Neural progenitor cell (in vitro differentiated cells): ENCODE data around the gene MEIS2. TPM values are rescaled to one million over a fixed set of nuclear protein-coding genes. Genes with fewer than 3 reads are reported as not detected.

Source experiments
- DNase-seq: peaks from one replicate; pipeline ENCODE4 v3.0.0-alpha.2; 2016; ENCODE audit warnings: low spot score
- H2AFZ ChIP-seq: fragments of 200-600 bp; sonication (generic); replicated peaks from 2 replicates; pipeline ENCODE4 v1.6.1; 2016; ENCODE audit warnings: antibody characterized with exemption
- H3F3A ChIP-seq: fragments of 200-600 bp; sonication (generic); 2 replicates; pipeline ENCODE4 v1.6.1; 2016; ENCODE audit warnings: antibody characterized with exemption, low read depth
- H3K27ac ChIP-seq: fragments of 200-600 bp; sonication (generic); 2 replicates; pipeline ENCODE4 v1.5.1; 2016; ENCODE audit warnings: mild to moderate bottlenecking
- H3K27me3 ChIP-seq: fragments of 200-600 bp; sonication (generic); 2 replicates; pipeline ENCODE4 v1.6.1; 2016; ENCODE audit warnings: mild to moderate bottlenecking, moderate library complexity
- H3K36me3 ChIP-seq: fragments of 200-600 bp; sonication (generic); 2 replicates; pipeline ENCODE4 v1.5.1; 2016
- H3K4me1 ChIP-seq: fragments of 200-600 bp; sonication (generic); 2 replicates; pipeline ENCODE4 v1.6.1; 2016; ENCODE audit warnings: mixed run types
- H3K4me2 ChIP-seq: fragments of 200-600 bp; sonication (generic); 2 replicates; pipeline ENCODE4 v1.6.1; 2016
- H3K4me3 ChIP-seq: fragments of 200-600 bp; sonication (generic); 2 replicates; pipeline ENCODE4 v1.5.1; 2016
- H3K79me2 ChIP-seq: fragments of 200-600 bp; sonication (generic); 2 replicates; pipeline ENCODE4 v1.6.1; 2016; ENCODE audit warnings: low read depth
- H3K9ac ChIP-seq: fragments of 200-600 bp; sonication (generic); 2 replicates; pipeline ENCODE4 v1.6.1; 2016
- H3K9me3 ChIP-seq: fragments of 200-600 bp; sonication (generic); 2 replicates; pipeline ENCODE4 v1.5.1; 2016; ENCODE audit warnings: low read depth
- H4K20me1 ChIP-seq: fragments of 200-600 bp; sonication (generic); 2 replicates; pipeline ENCODE4 v1.6.1; 2016; ENCODE audit warnings: low read depth
- H3K27ac Mint-ChIP-seq: 3 replicates; pipeline ENCODE4 v1.8.0; 2021; ENCODE audit warnings: mixed read lengths
- H3K27me3 Mint-ChIP-seq: 2 replicates; pipeline ENCODE4 v1.8.0; 2022; ENCODE audit warnings: low read depth, mild to moderate bottlenecking, inconsistent platforms, moderate library complexity, mixed read lengths; ENCODE audit not compliant: insufficient read depth
- H3K36me3 Mint-ChIP-seq: 3 replicates; pipeline ENCODE4 v1.8.0; 2021; ENCODE audit warnings: mixed read lengths
- H3K4me1 Mint-ChIP-seq: 3 replicates; pipeline ENCODE4 v1.8.0; 2021; ENCODE audit warnings: mixed read lengths
- H3K4me3 Mint-ChIP-seq: 3 replicates; pipeline ENCODE4 v1.8.0; 2021; ENCODE audit warnings: mild to moderate bottlenecking, moderate library complexity, mixed read lengths
- H3K9me3 Mint-ChIP-seq: 3 replicates; pipeline ENCODE4 v1.8.0; 2020; ENCODE audit warnings: mixed read lengths
- EZH2 ChIP-seq: fragments of 200-600 bp; sonication (generic); IDR thresholded peaks from 2 replicates; pipeline ENCODE4 v1.6.1; 2017; ENCODE audit warnings: antibody characterized with exemption, mild to moderate bottlenecking, moderate library complexity
- EZH2phosphoT487 ChIP-seq: fragments of 200-600 bp; sonication (generic); IDR thresholded peaks from 2 replicates; pipeline ENCODE4 v1.6.1; 2017; ENCODE audit warnings: antibody characterized with exemption
- total RNA-seq: library from RNA; depleted of rRNA; stranded (reverse); fragments of >200 nt; gene quantifications from 2 replicates; pipeline ENCODE4 v1.2.3, GENCODE V29; 2015; ENCODE audit warnings: low replicate concordance
- TF ChIP-seq, protein P1 (sequence below): fragments of 200-600 bp; sonication (generic); IDR thresholded peaks from 2 replicates; pipeline ENCODE4 v1.5.1; 2017; ENCODE audit warnings: antibody characterized with exemption, mild to moderate bottlenecking

MEIS2 gene
- total RNA-seq, 1 donor from 2014 or later: 18.3 TPM

DNA sequence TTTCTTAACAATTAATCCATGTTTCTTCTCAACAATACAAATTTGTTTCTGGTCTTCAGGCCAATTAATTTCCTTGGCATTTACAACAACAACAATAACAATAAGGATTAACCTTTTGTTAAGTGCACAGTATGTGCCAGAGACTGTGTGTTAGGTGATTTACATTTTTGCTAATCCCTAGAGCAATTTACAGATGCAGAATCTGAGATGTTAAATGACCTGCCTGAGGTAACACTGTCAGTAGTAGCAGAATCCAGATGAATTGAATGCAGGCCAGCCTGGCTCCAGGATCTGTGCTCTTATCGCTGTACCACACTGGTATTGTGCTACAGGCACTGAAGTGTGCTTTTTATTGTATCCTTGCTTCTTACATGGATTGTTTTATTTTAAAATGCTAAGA lies 122.2 kb downstream of the MEIS2 start:
- Histone ChIP-seq H3K27me3 (no peaks in the 10 kb centered on the region), H3K27ac (peak overlapping the region; percentile 58), H4K20me1 (no peaks in the 10 kb centered on the region), H3K79me2 (no peaks in the 10 kb centered on the region), H3K9me3 (peaks cover 3% of the 10 kb centered on the region), H3K4me2 (no peak overlapping the region), H3K4me1 (peaks cover 6% of the 10 kb centered on the region), H3F3A (peaks cover 24% of the 10 kb centered on the region), H3K36me3 (peaks cover 10% of the 10 kb centered on the region), H3K4me3 (no peak overlapping the region), H3K9ac (no peak overlapping the region), H2AFZ (no peak overlapping the region)
- Mint-ChIP-seq H3K9me3 (peaks cover 6% of the 10 kb centered on the region), H3K36me3 (no peaks in the 10 kb centered on the region), H3K4me1 (no peaks in the 10 kb centered on the region), H3K27me3 (no peaks in the 10 kb centered on the region), H3K4me3 (no peak overlapping the region), H3K27ac (no peak overlapping the region)
- TF ChIP-seq EZH2phosphoT487 (no peak), EZH2 (no peak)
- TF ChIP-seq, protein P1, sequence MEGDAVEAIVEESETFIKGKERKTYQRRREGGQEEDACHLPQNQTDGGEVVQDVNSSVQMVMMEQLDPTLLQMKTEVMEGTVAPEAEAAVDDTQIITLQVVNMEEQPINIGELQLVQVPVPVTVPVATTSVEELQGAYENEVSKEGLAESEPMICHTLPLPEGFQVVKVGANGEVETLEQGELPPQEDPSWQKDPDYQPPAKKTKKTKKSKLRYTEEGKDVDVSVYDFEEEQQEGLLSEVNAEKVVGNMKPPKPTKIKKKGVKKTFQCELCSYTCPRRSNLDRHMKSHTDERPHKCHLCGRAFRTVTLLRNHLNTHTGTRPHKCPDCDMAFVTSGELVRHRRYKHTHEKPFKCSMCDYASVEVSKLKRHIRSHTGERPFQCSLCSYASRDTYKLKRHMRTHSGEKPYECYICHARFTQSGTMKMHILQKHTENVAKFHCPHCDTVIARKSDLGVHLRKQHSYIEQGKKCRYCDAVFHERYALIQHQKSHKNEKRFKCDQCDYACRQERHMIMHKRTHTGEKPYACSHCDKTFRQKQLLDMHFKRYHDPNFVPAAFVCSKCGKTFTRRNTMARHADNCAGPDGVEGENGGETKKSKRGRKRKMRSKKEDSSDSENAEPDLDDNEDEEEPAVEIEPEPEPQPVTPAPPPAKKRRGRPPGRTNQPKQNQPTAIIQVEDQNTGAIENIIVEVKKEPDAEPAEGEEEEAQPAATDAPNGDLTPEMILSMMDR: no peak
- DNase-seq: peak; percentile 35

DNA sequence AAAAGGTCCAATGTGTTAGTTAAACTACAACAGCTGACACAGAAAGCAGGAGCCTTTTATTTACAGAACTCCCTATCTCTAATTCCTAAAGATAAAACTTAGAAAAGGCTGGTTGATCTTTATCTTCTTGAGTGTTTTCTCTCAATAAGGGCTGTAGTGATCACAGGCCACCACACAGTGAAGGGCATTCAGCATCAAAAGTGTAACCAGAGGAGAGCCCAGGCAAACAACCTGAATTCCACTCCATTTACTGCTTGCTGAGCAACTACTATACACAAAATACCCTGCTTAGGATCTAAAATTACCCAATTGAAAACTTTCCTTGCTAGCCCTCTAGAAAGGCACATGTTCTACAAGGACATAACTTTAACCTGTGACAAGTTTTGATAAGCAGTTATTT lies 122.7 kb downstream of the MEIS2 start:
- Mint-ChIP-seq H3K27me3 (no peaks in the 10 kb centered on the region), H3K4me3 (no peak overlapping the region), H3K36me3 (no peaks in the 10 kb centered on the region), H3K4me1 (no peaks in the 10 kb centered on the region), H3K27ac (no peak overlapping the region), H3K9me3 (peaks cover 4% of the 10 kb centered on the region)
- Histone ChIP-seq H4K20me1 (no peaks in the 10 kb centered on the region), H3K4me1 (peaks cover 6% of the 10 kb centered on the region), H3K4me3 (no peak overlapping the region), H3K4me2 (no peak overlapping the region), H3K27ac (peak overlapping the region; percentile 58), H3K27me3 (no peaks in the 10 kb centered on the region), H3F3A (peaks cover 24% of the 10 kb centered on the region), H3K79me2 (no peaks in the 10 kb centered on the region), H2AFZ (no peak overlapping the region), H3K9ac (no peak overlapping the region), H3K36me3 (peaks cover 10% of the 10 kb centered on the region), H3K9me3 (peaks cover 3% of the 10 kb centered on the region)
- TF ChIP-seq EZH2 (no peak), EZH2phosphoT487 (no peak)
- TF ChIP-seq, protein P1: no peak
- DNase-seq: peak; percentile 2

DNA sequence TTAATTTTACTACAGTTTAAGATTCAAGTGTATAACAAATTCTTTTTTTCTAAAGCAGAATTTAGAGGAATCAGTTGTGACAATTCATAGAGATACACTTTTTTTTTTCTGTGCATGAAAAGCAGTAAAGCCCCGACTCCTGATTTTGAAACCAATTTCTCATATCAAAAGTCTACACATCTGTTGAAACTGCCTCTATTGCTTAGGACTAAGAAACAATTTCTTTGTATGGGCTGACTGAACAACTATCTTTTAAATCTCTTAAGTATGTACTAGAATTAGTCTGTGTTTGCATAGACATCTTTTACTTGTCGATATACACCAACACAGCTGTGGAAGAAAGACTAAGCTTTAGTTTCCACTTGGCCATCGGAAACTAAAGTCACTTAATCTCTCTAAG lies 127.6 kb downstream of the MEIS2 start:
- Mint-ChIP-seq H3K36me3 (no peaks in the 10 kb centered on the region), H3K27me3 (no peaks in the 10 kb centered on the region), H3K4me3 (no peak overlapping the region), H3K4me1 (no peaks in the 10 kb centered on the region), H3K9me3 (no peaks in the 10 kb centered on the region), H3K27ac (no peak overlapping the region)
- Histone ChIP-seq H3K4me2 (no peak overlapping the region), H4K20me1 (no peaks in the 10 kb centered on the region), H3K27ac (no peak overlapping the region), H3K4me3 (no peak overlapping the region), H3K9ac (no peak overlapping the region), H3K36me3 (no peaks in the 10 kb centered on the region), H3K9me3 (no peaks in the 10 kb centered on the region), H3K4me1 (no peaks in the 10 kb centered on the region), H3F3A (peaks cover 7% of the 10 kb centered on the region), H3K79me2 (no peaks in the 10 kb centered on the region), H2AFZ (no peak overlapping the region), H3K27me3 (no peaks in the 10 kb centered on the region)
- DNase-seq: no peak
- TF ChIP-seq EZH2phosphoT487 (no peak), EZH2 (no peak)
- TF ChIP-seq, protein P1: no peak
